ENCODE results near the gene C2orf49.

Gene C2orf49

GRCh38 chr2:105384216-105384615, 46.9 kb downstream of the C2orf49 start:
- peaks cover 73% of the 10 kb centered on the region for H3K36me3 ChIP-seq (ENCODE audit: control insufficient read depth, insufficient read depth, low read length)
- H3K4me3 ChIP-seq (ENCODE audit: extremely low read depth, insufficient read depth, low read length, poor library complexity, severe bottlenecking) = no peak overlapping the region
- H3K27ac ChIP-seq (ENCODE audit: low read depth, low read length, severe bottlenecking) = no peak overlapping the region
- no peaks in the 10 kb centered on the region for H3K9me3 ChIP-seq (ENCODE audit: control insufficient read depth, low read length)
- 85 to 97% methylated on average over 5 to 6 of the region's 7 CpGs for WGBS, 2 experiments (ENCODE audit: insufficient coverage in 2 of 2)
- H3K4me1 ChIP-seq (ENCODE audit: control insufficient read depth, insufficient read depth, low read length, poor library complexity, severe bottlenecking) = peaks cover 3% of the 10 kb centered on the region

GRCh38 chr2:105384861-105385260, 47.5 kb downstream of the C2orf49 start:
- Histone ChIP-seq H3K36me3 (ENCODE audit: control insufficient read depth, insufficient read depth, low read length) (peaks cover 74% of the 10 kb centered on the region), H3K9me3 (ENCODE audit: control insufficient read depth, low read length) (no peaks in the 10 kb centered on the region), H3K27ac (ENCODE audit: low read depth, low read length, severe bottlenecking) (no peak overlapping the region), H3K4me3 (ENCODE audit: extremely low read depth, insufficient read depth, low read length, poor library complexity, severe bottlenecking) (no peak overlapping the region), H3K4me1 (ENCODE audit: control insufficient read depth, insufficient read depth, low read length, poor library complexity, severe bottlenecking) (peaks cover 3% of the 10 kb centered on the region)
- WGBS, 2 experiments (ENCODE audit: insufficient coverage in 2 of 2) = 90 to 94% methylated on average over 2 to 3 of the region's 5 CpGs

GRCh38 chr2:105385731-105386540, 48.6 kb downstream of the C2orf49 start:
- peaks cover 68% of the 10 kb centered on the region for H3K36me3 ChIP-seq (ENCODE audit: control insufficient read depth, insufficient read depth, low read length)

GRCh38 chr2:105387225-105387624, 49.9 kb downstream of the C2orf49 start:
- H3K4me3 ChIP-seq (ENCODE audit: extremely low read depth, insufficient read depth, low read length, poor library complexity, severe bottlenecking) = no peak overlapping the region
- H3K36me3 ChIP-seq (ENCODE audit: control insufficient read depth, insufficient read depth, low read length) = peaks cover 55% of the 10 kb centered on the region
- no peaks in the 10 kb centered on the region for H3K9me3 ChIP-seq (ENCODE audit: control insufficient read depth, low read length)
- H3K27ac ChIP-seq (ENCODE audit: low read depth, low read length, severe bottlenecking) = no peak overlapping the region
- 100% methylated on average over 1 to 3 of the region's 4 CpGs for WGBS, 2 experiments (ENCODE audit: insufficient coverage in 2 of 2)
- H3K4me1 ChIP-seq (ENCODE audit: control insufficient read depth, insufficient read depth, low read length, poor library complexity, severe bottlenecking) = no peaks in the 10 kb centered on the region

More at GRCh38 chr2:105385731-105386540, 48.6 kb downstream of the C2orf49 start:
- WGBS, 2 experiments (ENCODE audit: insufficient coverage in 2 of 2) = 95 to 96% methylated on average over 18 of the region's 20 CpGs
- Histone ChIP-seq H3K4me3 (ENCODE audit: extremely low read depth, insufficient read depth, low read length, poor library complexity, severe bottlenecking) (no peak overlapping the region), H3K4me1 (ENCODE audit: control insufficient read depth, insufficient read depth, low read length, poor library complexity, severe bottlenecking) (peaks cover 3% of the 10 kb centered on the region), H3K9me3 (ENCODE audit: control insufficient read depth, low read length) (no peaks in the 10 kb centered on the region), H3K27ac (ENCODE audit: low read depth, low read length, severe bottlenecking) (no peak overlapping the region)

- WGBS, 2 experiments (ENCODE audit: insufficient coverage in 2 of 2) = 88 to 92% methylated on average over 7 to 8 of the region's 8 CpGs
- H3K9me3 ChIP-seq (ENCODE audit: control insufficient read depth, low read length) = no peaks in the 10 kb centered on the region
- no peak overlapping the region for H3K4me3 ChIP-seq (ENCODE audit: extremely low read depth, insufficient read depth, low read length, poor library complexity, severe bottlenecking)
- no peak overlapping the region for H3K27ac ChIP-seq (ENCODE audit: low read depth, low read length, severe bottlenecking)
- H3K36me3 ChIP-seq (ENCODE audit: control insufficient read depth, insufficient read depth, low read length) = peaks cover 51% of the 10 kb centered on the region
- H3K4me1 ChIP-seq (ENCODE audit: control insufficient read depth, insufficient read depth, low read length, poor library complexity, severe bottlenecking) = no peaks in the 10 kb centered on the region
These were observed 51.6 kb downstream of the C2orf49 start for GRCh38 chr2:105388971-105389381.

- no peak overlapping the region for H3K27ac ChIP-seq (ENCODE audit: low read depth, low read length, severe bottlenecking)
These were observed 53.1 kb downstream of the C2orf49 start for GRCh38 chr2:105390454-105390853.

GRCh38 chr2:105391058-105391627, 53.8 kb downstream of the C2orf49 start:
- no peak overlapping the region for H3K27ac ChIP-seq (ENCODE audit: low read depth, low read length, severe bottlenecking)
- no peak overlapping the region for H3K4me3 ChIP-seq (ENCODE audit: extremely low read depth, insufficient read depth, low read length, poor library complexity, severe bottlenecking)
- WGBS, 2 experiments (ENCODE audit: insufficient coverage in 2 of 2) = 88 to 92% methylated on average over 3 to 4 of the region's 5 CpGs
- H3K36me3 ChIP-seq (ENCODE audit: control insufficient read depth, insufficient read depth, low read length) = peaks cover 46% of the 10 kb centered on the region
- no peaks in the 10 kb centered on the region for H3K9me3 ChIP-seq (ENCODE audit: control insufficient read depth, low read length)
- H3K4me1 ChIP-seq (ENCODE audit: control insufficient read depth, insufficient read depth, low read length, poor library complexity, severe bottlenecking) = peaks cover under 1% of the 10 kb centered on the region

More at GRCh38 chr2:105390454-105390853, 53.1 kb downstream of the C2orf49 start:
- peaks cover 47% of the 10 kb centered on the region for H3K36me3 ChIP-seq (ENCODE audit: control insufficient read depth, insufficient read depth, low read length)
- H3K4me3 ChIP-seq (ENCODE audit: extremely low read depth, insufficient read depth, low read length, poor library complexity, severe bottlenecking) = no peak overlapping the region
- no peaks in the 10 kb centered on the region for H3K9me3 ChIP-seq (ENCODE audit: control insufficient read depth, low read length)
- H3K4me1 ChIP-seq (ENCODE audit: control insufficient read depth, insufficient read depth, low read length, poor library complexity, severe bottlenecking) = no peaks in the 10 kb centered on the region

GRCh38 chr2:105391763-105392662, 54.7 kb downstream of the C2orf49 start:
- no peaks in the 10 kb centered on the region for H3K9me3 ChIP-seq (ENCODE audit: control insufficient read depth, low read length)
- peaks cover 42% of the 10 kb centered on the region for H3K36me3 ChIP-seq (ENCODE audit: control insufficient read depth, insufficient read depth, low read length)
- WGBS, 2 experiments (ENCODE audit: insufficient coverage in 2 of 2) = 77 to 91% methylated on average over 5 to 7 of the region's 9 CpGs
- peaks cover 5% of the 10 kb centered on the region for H3K4me1 ChIP-seq (ENCODE audit: control insufficient read depth, insufficient read depth, low read length, poor library complexity, severe bottlenecking)
- no peak overlapping the region for H3K27ac ChIP-seq (ENCODE audit: low read depth, low read length, severe bottlenecking)
- no peak overlapping the region for H3K4me3 ChIP-seq (ENCODE audit: extremely low read depth, insufficient read depth, low read length, poor library complexity, severe bottlenecking)

- Histone ChIP-seq H3K4me3 (ENCODE audit: extremely low read depth, insufficient read depth, low read length, poor library complexity, severe bottlenecking) (no peak overlapping the region), H3K9me3 (ENCODE audit: control insufficient read depth, low read length) (no peaks in the 10 kb centered on the region), H3K27ac (ENCODE audit: low read depth, low read length, severe bottlenecking) (no peak overlapping the region), H3K4me1 (ENCODE audit: control insufficient read depth, insufficient read depth, low read length, poor library complexity, severe bottlenecking) (peaks cover 10% of the 10 kb centered on the region), H3K36me3 (ENCODE audit: control insufficient read depth, insufficient read depth, low read length) (peaks cover 36% of the 10 kb centered on the region)
- 91 to 94% methylated on average over 9 of the region's 13 CpGs for WGBS, 2 experiments (ENCODE audit: insufficient coverage in 2 of 2)
These were observed 56.2 kb downstream of the C2orf49 start for GRCh38 chr2:105393373-105394055.

- Histone ChIP-seq H3K4me3 (ENCODE audit: extremely low read depth, insufficient read depth, low read length, poor library complexity, severe bottlenecking) (no peak overlapping the region), H3K27ac (ENCODE audit: low read depth, low read length, severe bottlenecking) (no peak overlapping the region)
- 95 to 98% methylated on average over 12 of the region's 12 CpGs for WGBS, 2 experiments (ENCODE audit: insufficient coverage in 2 of 2)
These were observed 57.7 kb downstream of the C2orf49 start for GRCh38 chr2:105394951-105395611.

More at GRCh38 chr2:105394951-105395611, 57.7 kb downstream of the C2orf49 start:
- Histone ChIP-seq H3K36me3 (ENCODE audit: control insufficient read depth, insufficient read depth, low read length) (peaks cover 29% of the 10 kb centered on the region), H3K4me1 (ENCODE audit: control insufficient read depth, insufficient read depth, low read length, poor library complexity, severe bottlenecking) (peaks cover 10% of the 10 kb centered on the region), H3K9me3 (ENCODE audit: control insufficient read depth, low read length) (no peaks in the 10 kb centered on the region)
